IMR-90 (cell line): ENCODE results near the gene PRSS33. TPM values are rescaled to one million over a fixed set of nuclear protein-coding genes. Genes with fewer than 3 reads are reported as not detected.

Experiments used
- ATAC-seq: fragments of 200-7000 bp; cut with Tn5 transposase; 2 replicates; pipeline ENCODE4 v1.9.1; 2020; ENCODE audit warnings: low read depth, mild to moderate bottlenecking, moderate library complexity
- BruUV-seq: library from RNA; stranded (reverse); fragments of 400-500 nt; replicated peaks from 2 replicates; lab custom pipeline; 2021; lab: Mats Ljungman, UMichigan
- CTCF ChIA-PET: fragments of 300-600 bp; formaldehyde crosslinking; extraction: SDS; loops from one replicate; lab custom pipeline; 2021; ENCODE audit warnings: antibody characterized with exemption; lab: Yijun Ruan, JAX
- POLR2A ChIA-PET: fragments of 300-600 bp; sonication (Branson Sonifier 250); formaldehyde crosslinking; loops from one replicate; lab custom pipeline; 2022; ENCODE audit warnings: antibody characterized with exemption; ENCODE audit not compliant: unreplicated experiment; lab: Charles Lee
- DNase-seq: peaks from one replicate; pipeline ENCODE4 v3.0.0; 2013
- H2AFZ ChIP-seq: replicated peaks from 2 replicates; pipeline ENCODE3; 2013; ENCODE audit warnings: low read length, mild to moderate bottlenecking; ENCODE audit not compliant: poor library complexity
- H2AK5ac ChIP-seq: 2 replicates; pipeline ENCODE4 v1.6.1; 2013; ENCODE audit warnings: low read depth, low read length, inconsistent platforms
- H2AK9ac ChIP-seq: replicated peaks from 2 replicates; pipeline ENCODE3; 2013; ENCODE audit warnings: mild to moderate bottlenecking, low read depth, low read length, moderate library complexity; ENCODE audit not compliant: poor library complexity
- H2BK120ac ChIP-seq: 2 replicates; pipeline ENCODE4 v1.6.1; 2013; ENCODE audit warnings: low read depth, low read length, inconsistent platforms
- H2BK15ac ChIP-seq: 3 replicates; pipeline ENCODE4 v1.6.1; 2013; ENCODE audit warnings: low read depth, low read length, inconsistent platforms
- H2BK20ac ChIP-seq: 2 replicates; pipeline ENCODE4 v1.6.1; 2013; ENCODE audit warnings: low read depth, mild to moderate bottlenecking, inconsistent platforms, low read length, moderate library complexity
- H2BK5ac ChIP-seq: 2 replicates; pipeline ENCODE4 v1.6.1; 2013; ENCODE audit warnings: mild to moderate bottlenecking, low read depth, low read length, inconsistent platforms; ENCODE audit not compliant: poor library complexity, severe bottlenecking
- H3K14ac ChIP-seq: replicated peaks from 2 replicates; pipeline ENCODE4 v1.6.1; 2013; ENCODE audit warnings: low read depth, low read length, inconsistent platforms
- H3K18ac ChIP-seq: 2 replicates; pipeline ENCODE4 v1.6.1; 2013; ENCODE audit warnings: low read depth, low read length, control low read depth
- H3K23ac ChIP-seq: 2 replicates; pipeline ENCODE4 v1.6.1; 2013; ENCODE audit warnings: low read depth, low read length, inconsistent platforms
- H3K27ac ChIP-seq: 2 replicates; pipeline ENCODE4 v1.5.1; 2013; ENCODE audit warnings: mild to moderate bottlenecking, control low read depth, low read length; ENCODE audit not compliant: insufficient read depth
- H3K27me3 ChIP-seq: 2 replicates; pipeline ENCODE4 v1.6.1; 2013; ENCODE audit warnings: low read length; ENCODE audit not compliant: control insufficient read depth, insufficient read depth
- H3K36me3 ChIP-seq: 2 replicates; pipeline ENCODE4 v1.6.1; 2013; ENCODE audit warnings: low read length, mixed read lengths; ENCODE audit not compliant: control insufficient read depth, insufficient read depth
- H3K4ac ChIP-seq: 2 replicates; pipeline ENCODE4 v1.6.1; 2013; ENCODE audit warnings: low read depth, low read length, inconsistent platforms
- H3K4me1 ChIP-seq: 2 replicates; pipeline ENCODE4 v1.6.1; 2013; ENCODE audit warnings: low read length, mixed read lengths; ENCODE audit not compliant: control insufficient read depth, insufficient read depth
- H3K4me2 ChIP-seq: 2 replicates; pipeline ENCODE4 v1.6.1; 2013; ENCODE audit warnings: low read depth, mild to moderate bottlenecking, control low read depth, low read length, moderate library complexity
- H3K4me3 ChIP-seq: 2 replicates; pipeline ENCODE4 v1.5.1; 2013; ENCODE audit warnings: low read depth, mild to moderate bottlenecking, control low read depth, low read length, moderate library complexity; ENCODE audit not compliant: insufficient read depth
- H3K56ac ChIP-seq: 2 replicates; pipeline ENCODE4 v1.6.1; 2013; ENCODE audit warnings: low read length, inconsistent platforms; ENCODE audit not compliant: insufficient read depth; ENCODE audit errors: extremely low read depth
- H3K79me1 ChIP-seq, 2 experiments: 2 replicates each; pipeline ENCODE4 v1.6.1; 2013; ENCODE audit warnings: low read length in 2 of 2, inconsistent platforms in 1 of 2, low read depth in 1 of 2
- H3K9ac ChIP-seq: 2 replicates; pipeline ENCODE4 v1.6.1; 2013; ENCODE audit warnings: low read depth, low read length, control low read depth
- H3K9me1 ChIP-seq: 2 replicates; pipeline ENCODE4 v1.6.1; 2013; ENCODE audit warnings: low read length, inconsistent platforms; ENCODE audit not compliant: insufficient read depth
- H3K9me3 ChIP-seq: 2 replicates; pipeline ENCODE4 v1.6.1; 2013; ENCODE audit warnings: low read length; ENCODE audit not compliant: control insufficient read depth, insufficient read depth
- H4K20me1 ChIP-seq: 2 replicates; pipeline ENCODE4 v1.6.1; 2013; ENCODE audit warnings: low read length, inconsistent platforms; ENCODE audit not compliant: insufficient read depth
- H4K5ac ChIP-seq: 2 replicates; pipeline ENCODE4 v1.6.1; 2013; ENCODE audit warnings: mild to moderate bottlenecking, low read depth, low read length, control low read depth
- H4K8ac ChIP-seq, 2 experiments: 2 replicates each; pipeline ENCODE4 v1.6.1; 2013; ENCODE audit warnings: low read depth in 2 of 2, low read length in 2 of 2, control low read depth in 1 of 2, inconsistent platforms in 1 of 2
- H4K91ac ChIP-seq: 2 replicates; pipeline ENCODE4 v1.6.1; 2013; ENCODE audit warnings: low read depth, low read length, inconsistent platforms; ENCODE audit not compliant: insufficient read depth
- BHLHE40 ChIP-seq: fragments of 150-350 bp; IDR thresholded peaks from 2 replicates; pipeline ENCODE4 v1.6.1; 2016; ENCODE audit warnings: mild to moderate bottlenecking, low read depth, low read length
- CEBPB ChIP-seq: IDR thresholded peaks from 2 replicates; pipeline ENCODE4 v1.6.1; 2012; ENCODE audit warnings: low read depth, low read length, improper control_type of control experiment
- CHD1 ChIP-seq: IDR thresholded peaks from 2 replicates; pipeline ENCODE4 v1.6.1; 2012; ENCODE audit warnings: low read depth, low read length, improper control_type of control experiment
- CTCF ChIP-seq: conservative IDR thresholded peaks from 2 replicates; pipeline ENCODE4 v1.5.1; 2012; ENCODE audit warnings: mild to moderate bottlenecking, low read depth, low read length, improper control_type of control experiment
- ELK1 ChIP-seq: fragments of 150-350 bp; IDR thresholded peaks from 2 replicates; pipeline ENCODE4 v1.6.1; 2016; ENCODE audit warnings: low read depth, mild to moderate bottlenecking, low read length, moderate library complexity, borderline replicate concordance
- FOS ChIP-seq: fragments of 150-350 bp; IDR thresholded peaks from 2 replicates; pipeline ENCODE4 v1.6.1; 2016; ENCODE audit warnings: low read depth, low read length
- MAFK ChIP-seq: IDR thresholded peaks from 2 replicates; pipeline ENCODE4 v1.6.1; 2012; ENCODE audit warnings: low read depth, low read length, improper control_type of control experiment
- MAZ ChIP-seq: IDR thresholded peaks from 2 replicates; pipeline ENCODE4 v1.6.1; 2012; ENCODE audit warnings: low read depth, mild to moderate bottlenecking, low read length, improper control_type of control experiment, moderate library complexity, borderline replicate concordance
- MXI1 ChIP-seq: IDR thresholded peaks from 2 replicates; pipeline ENCODE4 v1.6.1; 2012; ENCODE audit warnings: low read depth, mild to moderate bottlenecking, low read length, moderate library complexity, borderline replicate concordance
- NFE2L2 ChIP-seq: fragments of 150-350 bp; IDR thresholded peaks from 2 replicates; pipeline ENCODE4 v1.6.1; 2016; ENCODE audit warnings: low read depth, mild to moderate bottlenecking, low read length
- POLR2A ChIP-seq: IDR thresholded peaks from 2 replicates; pipeline ENCODE4 v1.6.1; 2012; ENCODE audit warnings: mild to moderate bottlenecking, low read depth, low read length
- RAD21 ChIP-seq: IDR thresholded peaks from 2 replicates; pipeline ENCODE4 v1.6.1; 2012; ENCODE audit warnings: low read length, improper control_type of control experiment
- RCOR1 ChIP-seq: IDR thresholded peaks from 2 replicates; pipeline ENCODE4 v1.6.1; 2012; ENCODE audit warnings: mild to moderate bottlenecking, low read length, improper control_type of control experiment; ENCODE audit not compliant: insufficient replicate concordance
- RFX5 ChIP-seq: IDR thresholded peaks from 2 replicates; pipeline ENCODE4 v1.8.0; 2012; ENCODE audit warnings: low read depth, mild to moderate bottlenecking, low read length, moderate library complexity
- SMC3 ChIP-seq: fragments of 150-350 bp; IDR thresholded peaks from 2 replicates; pipeline ENCODE4 v1.6.1; 2016; ENCODE audit warnings: low read depth, mild to moderate bottlenecking, antibody characterized with exemption, low read length, moderate library complexity
- WGBS, 2 experiments: methylation state at CpG; one replicate each; pipeline versions ENCODE4 v1.1.5 to v1.1.7; 2013; ENCODE audit warnings: missing lambda C conversion rate in 2 of 2; ENCODE audit not compliant: insufficient read length in 1 of 2; ENCODE audit errors: extremely low coverage in 2 of 2; 5-methylcytosine and 5-hydroxymethylcytosine counted together
- dilution Hi-C: fragments of 300-500 bp; cut with HindIII; formaldehyde crosslinking; loops from one replicate; pipeline ENCODE4 v1.14.3; 2018; ENCODE audit warnings: low sequenced_read_pairs; ENCODE audit not compliant: unreplicated experiment
- in situ Hi-C: fragments of 300-500 bp; cut with MboI; formaldehyde crosslinking; loops from 3 replicates; pipeline ENCODE4 v1.14.3; 2019; ENCODE audit warnings: low sequenced_read_pairs, inconsistent platforms, mixed read lengths
- intact Hi-C: fragments of 100-400 bp; cut with micrococcal nuclease; formaldehyde crosslinking; loops from 2 replicates; pipeline ENCODE4 v1.10.0; 2022
- polyA plus RNA-seq, 3 experiments: library from polyadenylated mRNA; depleted of rRNA; stranded (reverse); fragments of >200 nt; gene quantifications; 2 replicates each; pipeline ENCODE4 v1.2.3, GENCODE V29; 2012; ENCODE audit warnings: low replicate concordance in 1 of 3
- total RNA-seq: library from RNA; depleted of rRNA; stranded (reverse); fragments of >200 nt; gene quantifications from 2 replicates; pipeline ENCODE4 v1.2.3, GENCODE V29; 2012
- TF ChIP-seq, protein P1 (sequence below): fragments of 150-350 bp; IDR thresholded peaks from 2 replicates; pipeline ENCODE4 v1.6.1; 2017; ENCODE audit warnings: mild to moderate bottlenecking, antibody characterized with exemption, low read length, low read depth

PRSS33 gene
- total and polyA plus RNA-seq, 2 of the 4 experiments (the other 2 are of a cell fraction), result not detected

DNA sequence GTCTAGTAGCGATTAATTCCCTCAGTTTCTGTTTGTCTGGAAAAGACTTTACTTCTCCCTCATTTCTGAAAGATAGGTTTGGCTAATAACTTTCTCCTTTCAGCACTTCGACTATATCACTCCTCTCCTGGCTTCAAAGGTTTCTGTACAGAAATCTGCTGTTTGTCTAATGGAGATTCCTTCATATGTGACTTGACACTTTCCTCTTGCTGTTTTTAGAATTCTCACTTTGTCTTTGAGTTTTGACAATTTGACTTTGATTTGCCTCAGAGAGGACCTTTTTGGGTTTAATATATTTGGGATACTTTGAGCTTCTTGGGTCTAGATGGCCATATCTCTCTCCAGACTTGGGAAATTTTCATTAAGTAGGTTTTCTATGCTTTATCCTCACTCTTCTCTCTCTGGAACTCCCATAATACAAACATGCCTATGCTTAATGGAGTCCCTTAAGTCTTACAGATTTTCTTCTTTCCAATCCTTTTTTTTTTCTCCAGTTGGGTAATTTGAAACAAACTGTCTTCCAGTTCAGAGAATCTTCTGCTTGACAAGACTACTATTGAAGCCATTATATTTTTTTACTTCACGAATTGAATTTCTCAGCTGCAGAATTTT lies 21.9 kb upstream of the PRSS33 start:
- Histone ChIP-seq H2BK120ac (no peak overlapping the region), H4K91ac (no peak overlapping the region), H3K79me1 (no peaks in the 10 kb centered on the region), H3K9me3 (peaks cover 17% of the 10 kb centered on the region), H2BK5ac (no peak overlapping the region), H4K20me1 (no peaks in the 10 kb centered on the region), H3K18ac (no peak overlapping the region), H3K4me2 (no peak overlapping the region), H3K4me1 (no peaks in the 10 kb centered on the region), H2BK20ac (no peak overlapping the region), H3K56ac (no peak overlapping the region), H2AK5ac (no peak overlapping the region), H3K27me3 (peaks cover 62% of the 10 kb centered on the region), H2AK9ac (no peak overlapping the region), H4K8ac (no peak overlapping the region), H3K9me1 (no peaks in the 10 kb centered on the region), H4K5ac (no peak overlapping the region), H3K27ac (no peak overlapping the region), H2BK15ac (no peak overlapping the region), H3K4me3 (no peak overlapping the region), H3K9ac (no peak overlapping the region), H3K4ac (no peak overlapping the region), H2AFZ (no peak overlapping the region), H3K14ac (no peak overlapping the region), H3K23ac (no peak overlapping the region), H3K36me3 (no peaks in the 10 kb centered on the region)
- in situ Hi-C loops (no loop called here), intact Hi-C loops (no loop called here), dilution Hi-C loops (no loop called here)
- DNase-seq (no peak), ATAC-seq (no peak)
- BruUV-seq, result no TSS peak
- ChIA-PET POLR2A (no interaction called here), CTCF (no interaction called here)
- 100% methylated on average over 1 of the region's 3 CpGs; no CpG with 5 or more reads in 1 of the 2 experiments for WGBS, 2 experiments
- TF ChIP-seq RFX5 (no peak), RCOR1 (no peak), MAZ (no peak), FOS (no peak), MAFK (no peak), RAD21 (no peak), POLR2A (no peak), CEBPB (no peak), CTCF (no peak), ELK1 (no peak), MXI1 (no peak), NFE2L2 (no peak), CHD1 (no peak), BHLHE40 (no peak), SMC3 (no peak)
- TF ChIP-seq, protein P1, sequence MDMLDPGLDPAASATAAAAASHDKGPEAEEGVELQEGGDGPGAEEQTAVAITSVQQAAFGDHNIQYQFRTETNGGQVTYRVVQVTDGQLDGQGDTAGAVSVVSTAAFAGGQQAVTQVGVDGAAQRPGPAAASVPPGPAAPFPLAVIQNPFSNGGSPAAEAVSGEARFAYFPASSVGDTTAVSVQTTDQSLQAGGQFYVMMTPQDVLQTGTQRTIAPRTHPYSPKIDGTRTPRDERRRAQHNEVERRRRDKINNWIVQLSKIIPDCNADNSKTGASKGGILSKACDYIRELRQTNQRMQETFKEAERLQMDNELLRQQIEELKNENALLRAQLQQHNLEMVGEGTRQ, result no peak
